ENCODE results near the gene NSA2.

NSA2 gene

GRCh38 chr5:74801941-74802340, 34.9 kb downstream of the NSA2 start:
- DNase-seq (ENCODE audit: low read depth, low spot score): no peak
- Histone ChIP-seq H3K27ac (ENCODE audit: low read length) (no peak overlapping the region), H3K36me3 (ENCODE audit: control insufficient read depth, insufficient read depth, low read length) (peaks cover 12% of the 10 kb centered on the region), H3K27me3 (ENCODE audit: control insufficient read depth, insufficient read depth, low read length) (no peaks in the 10 kb centered on the region), H3K4me3 (ENCODE audit: low read length) (no peak overlapping the region), H3K9me3 (ENCODE audit: control insufficient read depth, insufficient read depth, low read length) (no peaks in the 10 kb centered on the region), H3K4me1 (ENCODE audit: control insufficient read depth, insufficient read depth, low read length) (no peaks in the 10 kb centered on the region)
- 100% methylated on average over 1 of the region's 1 CpG for WGBS (ENCODE audit: insufficient coverage, insufficient read length)

- Histone ChIP-seq H3K27me3 (ENCODE audit: control insufficient read depth, insufficient read depth, low read length) (no peaks in the 10 kb centered on the region), H3K9me3 (ENCODE audit: control insufficient read depth, insufficient read depth, low read length) (no peaks in the 10 kb centered on the region), H3K4me1 (ENCODE audit: control insufficient read depth, insufficient read depth, low read length) (no peaks in the 10 kb centered on the region; the same call in 1 of the 2 replicates), H3K4me3 (ENCODE audit: low read length) (no peak overlapping the region), H3K36me3 (ENCODE audit: control insufficient read depth, insufficient read depth, low read length) (no peaks in the 10 kb centered on the region), H3K27ac (ENCODE audit: low read length) (no peak overlapping the region)
- no peak for DNase-seq (ENCODE audit: low read depth, low spot score)
- no CpG with 5 or more reads among the region's 4 CpGs for WGBS (ENCODE audit: insufficient coverage, insufficient read length)
Observed at GRCh38 chr5:74810915-74811314, 43.9 kb downstream of the NSA2 start.

- no CpG with 5 or more reads among the region's 1 CpG for WGBS (ENCODE audit: insufficient coverage, insufficient read length)
- H3K4me1 ChIP-seq (ENCODE audit: control insufficient read depth, insufficient read depth, low read length): peaks cover 4% of the 10 kb centered on the region; the same call in 1 of the 2 replicates
- H3K27ac ChIP-seq (ENCODE audit: low read length): no peak overlapping the region
Observed at GRCh38 chr5:74816875-74817274, 49.8 kb downstream of the NSA2 start.

DNA sequence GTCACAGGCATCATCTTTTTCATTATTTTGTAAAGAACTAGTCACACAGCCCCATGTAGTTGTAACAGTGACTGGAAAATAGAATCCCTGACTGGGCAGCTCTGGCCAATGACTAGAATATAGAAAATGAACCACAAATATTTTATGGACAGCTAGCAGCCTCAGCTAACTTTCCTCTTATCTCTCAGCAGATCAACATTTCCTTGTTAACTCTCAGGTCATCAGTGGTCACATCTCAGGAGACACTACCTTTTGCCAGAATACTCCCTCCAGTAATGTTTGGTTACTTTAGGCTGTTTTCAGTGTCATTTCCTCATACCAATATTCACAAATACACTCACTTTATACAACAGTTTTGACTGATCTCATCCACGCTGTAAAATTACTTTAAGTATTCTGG, 55.2 kb downstream of the NSA2 start:
- peaks cover 6% of the 10 kb centered on the region; the same call in 1 of the 2 replicates for H3K4me1 ChIP-seq (ENCODE audit: control insufficient read depth, insufficient read depth, low read length)
- no peak overlapping the region for H3K4me3 ChIP-seq (ENCODE audit: low read length)
- no peaks in the 10 kb centered on the region for H3K36me3 ChIP-seq (ENCODE audit: control insufficient read depth, insufficient read depth, low read length)
- no peak overlapping the region for H3K27ac ChIP-seq (ENCODE audit: low read length)
- H3K27me3 ChIP-seq (ENCODE audit: control insufficient read depth, insufficient read depth, low read length): no peaks in the 10 kb centered on the region
- DNase-seq (ENCODE audit: low read depth, low spot score): no peak
- H3K9me3 ChIP-seq (ENCODE audit: control insufficient read depth, insufficient read depth, low read length): no peaks in the 10 kb centered on the region
- WGBS (ENCODE audit: insufficient coverage, insufficient read length): 100% methylated on average over 1 of the region's 1 CpG

More at GRCh38 chr5:74816875-74817274, 49.8 kb downstream of the NSA2 start:
- Histone ChIP-seq H3K9me3 (ENCODE audit: control insufficient read depth, insufficient read depth, low read length) (no peaks in the 10 kb centered on the region), H3K27me3 (ENCODE audit: control insufficient read depth, insufficient read depth, low read length) (no peaks in the 10 kb centered on the region), H3K4me3 (ENCODE audit: low read length) (no peak overlapping the region), H3K36me3 (ENCODE audit: control insufficient read depth, insufficient read depth, low read length) (no peaks in the 10 kb centered on the region)
- peak; percentile 54 for DNase-seq (ENCODE audit: low read depth, low spot score)

- H3K27ac ChIP-seq (ENCODE audit: low read length): no peak overlapping the region
- H3K9me3 ChIP-seq (ENCODE audit: control insufficient read depth, insufficient read depth, low read length): no peaks in the 10 kb centered on the region
- H3K4me1 ChIP-seq (ENCODE audit: control insufficient read depth, insufficient read depth, low read length): no peaks in the 10 kb centered on the region
- no peak overlapping the region for H3K4me3 ChIP-seq (ENCODE audit: low read length)
- no peaks in the 10 kb centered on the region for H3K36me3 ChIP-seq (ENCODE audit: control insufficient read depth, insufficient read depth, low read length)
- H3K27me3 ChIP-seq (ENCODE audit: control insufficient read depth, insufficient read depth, low read length): no peaks in the 10 kb centered on the region
- no CpG with 5 or more reads among the region's 7 CpGs for WGBS (ENCODE audit: insufficient coverage, insufficient read length)
- DNase-seq (ENCODE audit: low read depth, low spot score): no peak
Observed at GRCh38 chr5:74829413-74829812, 62.4 kb downstream of the NSA2 start.
